Measurements from ENCODE around the gene MAPKAP1.

GRCh38 chr9:125435776-125436612, 271.0 kb downstream of the MAPKAP1 start:
- TF ChIP-seq CTCF (IDR thresholded peaks at IDR 0.05), result no peak
- TF ChIP-seq POLR2A (IDR thresholded peaks at IDR 0.05), result no peak

All from Peyer's patch (tissue), 4 donors.